GM12878 (cell line): Measurements from ENCODE around the gene AIG1.

Source experiments
- CTCF ChIP-seq, 3 experiments: IDR thresholded peaks in 2 of 3; conservative IDR thresholded peaks in 1 of 3; 2 replicates each; pipeline ENCODE4 v1.5.1; 2011; ENCODE audit warnings: low read depth in 3 of 3, low read length in 3 of 3, mild to moderate bottlenecking in 3 of 3, control low read depth in 2 of 3, moderate library complexity in 2 of 3, inconsistent platforms in 1 of 3, mixed read lengths in 1 of 3; ENCODE audit not compliant: control insufficient read depth in 2 of 3, insufficient read depth in 1 of 3; ENCODE audit errors: extremely low read depth in 1 of 3
- EP300 ChIP-seq, 2 experiments: fragments of 150-350 bp in 1 of 2; IDR thresholded peaks; 2 replicates each; pipeline ENCODE4 v1.6.1; 2011 to 2012; ENCODE audit warnings: low read depth in 2 of 2, low read length in 2 of 2, borderline replicate concordance in 1 of 2, improper control_type of control experiment in 1 of 2, inconsistent platforms in 1 of 2; ENCODE audit not compliant: control insufficient read depth in 1 of 2
- HDAC2 ChIP-seq: fragments of 200-600 bp; sonication (generic); IDR thresholded peaks from 2 replicates; pipeline ENCODE4 v1.6.1; 2017
- IRF5 ChIP-seq: fragments of 450-650 bp; IDR thresholded peaks from 2 replicates; pipeline ENCODE4 v1.6.1; 2017; ENCODE audit warnings: borderline replicate concordance
- POLR2A ChIP-seq: IDR thresholded peaks from 2 replicates; pipeline ENCODE4 v1.6.1; 2011; ENCODE audit warnings: low read depth, mild to moderate bottlenecking, low read length
- TAF1 ChIP-seq: IDR thresholded peaks from 2 replicates; pipeline ENCODE4 v1.6.1; 2011; ENCODE audit warnings: mild to moderate bottlenecking, low read depth, low read length, borderline replicate concordance
- TCF12 ChIP-seq: IDR thresholded peaks from 2 replicates; pipeline ENCODE4 v1.6.1; 2011; ENCODE audit warnings: low read depth, mild to moderate bottlenecking, low read length
- ZZZ3 ChIP-seq: IDR thresholded peaks from 2 replicates; pipeline ENCODE4 v1.6.1; 2011; ENCODE audit warnings: low read depth; ENCODE audit not compliant: control insufficient read depth, insufficient read length
- TF ChIP-seq, protein P1 (sequence below): fragments of 450-650 bp; IDR thresholded peaks from 2 replicates; pipeline ENCODE4 v1.6.1; 2017; ENCODE audit warnings: mild to moderate bottlenecking, moderate library complexity
- TF ChIP-seq, protein P2 (sequence below): IDR thresholded peaks from 2 replicates; pipeline ENCODE4 v1.6.1; 2011; ENCODE audit warnings: low read depth, low read length, improper control_type of control experiment, borderline replicate concordance

DNA sequence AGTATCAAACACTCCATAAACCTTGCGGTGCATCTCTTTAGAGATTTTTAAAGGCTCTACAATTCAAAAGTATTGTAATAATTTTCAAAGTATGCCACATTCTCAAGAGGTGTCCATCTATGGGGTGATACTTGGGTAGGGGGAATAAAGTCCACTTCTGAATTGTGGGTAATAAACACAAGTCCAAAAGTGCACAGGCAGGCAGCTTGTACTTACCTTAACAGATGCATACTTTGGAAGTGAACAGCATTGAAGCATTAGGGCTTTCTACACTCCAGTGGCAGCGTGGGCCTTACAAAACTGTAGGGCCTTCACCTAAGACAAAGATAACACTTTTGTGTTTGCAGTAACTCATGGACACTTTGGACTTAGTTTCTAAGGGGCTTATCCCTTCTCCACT lies 58.6 kb downstream of the AIG1 start:
- no peak for TF ChIP-seq ZZZ3
- no peak for TF ChIP-seq EP300 (IDR thresholded peaks at IDR 0.05; ENCODE audit: borderline replicate concordance in 1 of 2, control insufficient read depth in 1 of 2, low read depth in 2 of 2, low read length in 2 of 2)
- no peak for TF ChIP-seq POLR2A
- TF ChIP-seq, protein P1, sequence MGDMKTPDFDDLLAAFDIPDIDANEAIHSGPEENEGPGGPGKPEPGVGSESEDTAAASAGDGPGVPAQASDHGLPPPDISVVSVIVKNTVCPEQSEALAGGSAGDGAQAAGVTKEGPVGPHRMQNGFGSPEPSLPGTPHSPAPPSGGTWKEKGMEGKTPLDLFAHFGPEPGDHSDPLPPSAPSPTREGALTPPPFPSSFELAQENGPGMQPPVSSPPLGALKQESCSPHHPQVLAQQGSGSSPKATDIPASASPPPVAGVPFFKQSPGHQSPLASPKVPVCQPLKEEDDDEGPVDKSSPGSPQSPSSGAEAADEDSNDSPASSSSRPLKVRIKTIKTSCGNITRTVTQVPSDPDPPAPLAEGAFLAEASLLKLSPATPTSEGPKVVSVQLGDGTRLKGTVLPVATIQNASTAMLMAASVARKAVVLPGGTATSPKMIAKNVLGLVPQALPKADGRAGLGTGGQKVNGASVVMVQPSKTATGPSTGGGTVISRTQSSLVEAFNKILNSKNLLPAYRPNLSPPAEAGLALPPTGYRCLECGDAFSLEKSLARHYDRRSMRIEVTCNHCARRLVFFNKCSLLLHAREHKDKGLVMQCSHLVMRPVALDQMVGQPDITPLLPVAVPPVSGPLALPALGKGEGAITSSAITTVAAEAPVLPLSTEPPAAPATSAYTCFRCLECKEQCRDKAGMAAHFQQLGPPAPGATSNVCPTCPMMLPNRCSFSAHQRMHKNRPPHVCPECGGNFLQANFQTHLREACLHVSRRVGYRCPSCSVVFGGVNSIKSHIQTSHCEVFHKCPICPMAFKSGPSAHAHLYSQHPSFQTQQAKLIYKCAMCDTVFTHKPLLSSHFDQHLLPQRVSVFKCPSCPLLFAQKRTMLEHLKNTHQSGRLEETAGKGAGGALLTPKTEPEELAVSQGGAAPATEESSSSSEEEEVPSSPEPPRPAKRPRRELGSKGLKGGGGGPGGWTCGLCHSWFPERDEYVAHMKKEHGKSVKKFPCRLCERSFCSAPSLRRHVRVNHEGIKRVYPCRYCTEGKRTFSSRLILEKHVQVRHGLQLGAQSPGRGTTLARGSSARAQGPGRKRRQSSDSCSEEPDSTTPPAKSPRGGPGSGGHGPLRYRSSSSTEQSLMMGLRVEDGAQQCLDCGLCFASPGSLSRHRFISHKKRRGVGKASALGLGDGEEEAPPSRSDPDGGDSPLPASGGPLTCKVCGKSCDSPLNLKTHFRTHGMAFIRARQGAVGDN = no peak
- no peak for TF ChIP-seq TAF1
- no peak for TF ChIP-seq HDAC2
- TF ChIP-seq CTCF (IDR thresholded peaks at IDR 0.05 in 2 of 3, conservative IDR thresholded peaks at IDR 0.05 in 1 of 3; ENCODE audit: control insufficient read depth in 2 of 3, extremely low read depth in 1 of 3, insufficient read depth in 1 of 3, low read depth in 3 of 3, low read length in 3 of 3) = no peak
- no peak for TF ChIP-seq IRF5
- TF ChIP-seq TCF12 = no peak
- TF ChIP-seq, protein P2, sequence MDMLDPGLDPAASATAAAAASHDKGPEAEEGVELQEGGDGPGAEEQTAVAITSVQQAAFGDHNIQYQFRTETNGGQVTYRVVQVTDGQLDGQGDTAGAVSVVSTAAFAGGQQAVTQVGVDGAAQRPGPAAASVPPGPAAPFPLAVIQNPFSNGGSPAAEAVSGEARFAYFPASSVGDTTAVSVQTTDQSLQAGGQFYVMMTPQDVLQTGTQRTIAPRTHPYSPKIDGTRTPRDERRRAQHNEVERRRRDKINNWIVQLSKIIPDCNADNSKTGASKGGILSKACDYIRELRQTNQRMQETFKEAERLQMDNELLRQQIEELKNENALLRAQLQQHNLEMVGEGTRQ = no peak
